Amygdala (tissue), 56 donors: ENCODE measurements around the gene SLC44A4.

Experiments
- DNase-seq, 56 donors: peaks; one replicate each; lab custom pipeline; 2025; lab: John Stamatoyannopoulos, UW

SLC44A4 gene

GRCh38 chr6:31814677-31815024 lies 64.1 kb downstream of the SLC44A4 start:
- peak in 55 of 56 donors; percentile 63 to 97 (median 90) for DNase-seq

DNA sequence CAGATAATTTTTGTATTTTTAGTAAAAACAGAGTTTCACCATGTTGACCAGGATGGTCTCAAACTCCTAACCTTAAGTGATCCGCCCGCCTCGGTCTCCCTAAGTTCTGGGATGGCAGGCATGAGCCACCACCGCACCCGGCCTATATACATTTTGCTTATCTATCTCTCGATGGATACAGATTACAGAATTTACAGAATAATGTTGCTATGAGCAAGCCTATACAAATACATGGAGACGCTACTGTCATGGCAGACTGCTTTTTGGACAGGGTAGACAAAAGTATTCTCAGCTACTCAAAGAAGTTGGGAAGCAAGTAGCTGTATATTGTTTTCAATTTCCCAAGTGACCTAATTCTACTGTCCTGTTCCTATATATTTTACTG lies 65.3 kb downstream of the SLC44A4 start:
- no peak for DNase-seq
